DOHH2 (cell line): Measurements from ENCODE around the gene DDX43.

ENCODE experiments used
- CTCF ChIP-seq: fragments of 200-600 bp; sonication (generic); IDR thresholded peaks from one replicate; pipeline ENCODE4 v1.5.1; 2014; ENCODE audit warnings: antibody characterized with exemption, mild to moderate bottlenecking, low read depth, low read length; ENCODE audit not compliant: poor library complexity, severe bottlenecking
- EZH2phosphoT487 ChIP-seq: fragments of 200-600 bp; sonication (generic); IDR thresholded peaks from 2 replicates; pipeline ENCODE4 v1.6.1; 2017; ENCODE audit warnings: borderline replicate concordance, mild to moderate bottlenecking, antibody characterized with exemption, low read length, moderate library complexity, mixed read lengths

GRCh38 chr6:73362358-73362757 lies 32.3 kb upstream of the DDX43 start, which contains the start of gene KHDC3L:
- TF ChIP-seq CTCF, result no peak
- TF ChIP-seq EZH2phosphoT487, result no peak
